Neural cell (in vitro differentiated cells): ENCODE data around the gene IL3. TPM values are rescaled to one million over a fixed set of nuclear protein-coding genes. Genes with fewer than 3 reads are reported as not detected.

Experiments used
- H2AFZ ChIP-seq: fragments of 200-600, 300-800 bp; sonication (generic), shearing (Covaris generic); 2 replicates; pipeline ENCODE4 v1.6.0; 2014; ENCODE audit warnings: low read depth, mild to moderate bottlenecking, antibody characterized with exemption, low read length, moderate library complexity
- H3F3A ChIP-seq: fragments of 200-600 bp; shearing (Covaris generic); 2 replicates; pipeline ENCODE4 v1.6.1; 2016; ENCODE audit warnings: mild to moderate bottlenecking, moderate library complexity, mixed read lengths, antibody characterized with exemption, low read length; ENCODE audit not compliant: insufficient read depth, poor library complexity, severe bottlenecking
- H3K27ac ChIP-seq: fragments of 200-600, 300-800 bp; sonication (generic), shearing (Covaris generic); 2 replicates; pipeline ENCODE4 v1.5.1; 2014; ENCODE audit warnings: mild to moderate bottlenecking, low read length, moderate library complexity
- H3K27me3 ChIP-seq: fragments of 300-800, 200-600 bp; sonication (generic), shearing (Covaris generic); 2 replicates; pipeline ENCODE4 v1.6.0; 2014; ENCODE audit warnings: mild to moderate bottlenecking, low read depth, low read length, moderate library complexity; ENCODE audit not compliant: insufficient read depth
- H3K36me3 ChIP-seq: fragments of 300-800, 200-600 bp; sonication (generic), shearing (Covaris generic); 2 replicates; pipeline ENCODE4 v1.5.1; 2014; ENCODE audit warnings: mild to moderate bottlenecking, antibody characterized with exemption, low read length, moderate library complexity; ENCODE audit not compliant: insufficient read depth
- H3K4me2 ChIP-seq: fragments of 300-800, 200-600 bp; sonication (generic), shearing (Covaris generic); 2 replicates; pipeline ENCODE4 v1.6.0; 2014; ENCODE audit warnings: mild to moderate bottlenecking, low read length
- H3K4me3 ChIP-seq: fragments of 300-800, 200-600 bp; sonication (generic), shearing (Covaris generic); 2 replicates; pipeline ENCODE4 v1.5.1; 2014; ENCODE audit warnings: mild to moderate bottlenecking, low read length, moderate library complexity
- H3K79me2 ChIP-seq: fragments of 200-600 bp; shearing (Covaris generic); replicated peaks from 2 replicates; pipeline ENCODE4 v1.6.0; 2014; ENCODE audit warnings: mild to moderate bottlenecking, low read length, moderate library complexity; ENCODE audit not compliant: insufficient read depth
- H3K9ac ChIP-seq: fragments of 300-800, 200-600 bp; sonication (generic), shearing (Covaris generic); 2 replicates; pipeline ENCODE4 v1.6.1; 2016; ENCODE audit warnings: mild to moderate bottlenecking, low read length, mixed read lengths
- H3K9me2 ChIP-seq: fragments of 200-600 bp; shearing (Covaris generic); 2 replicates; pipeline ENCODE4 v1.6.1; 2016; ENCODE audit warnings: mild to moderate bottlenecking, low read length, mixed read lengths; ENCODE audit not compliant: insufficient read depth
- H3K9me3 ChIP-seq: fragments of 200-600, 300-800 bp; sonication (generic), shearing (Covaris generic); 2 replicates; pipeline ENCODE4 v1.6.1; 2016; ENCODE audit warnings: mild to moderate bottlenecking, mixed run types, low read length, moderate library complexity, mixed read lengths
- H4K20me1 ChIP-seq: fragments of 200-600 bp; shearing (Covaris generic); 2 replicates; pipeline ENCODE4 v1.6.1; 2016; ENCODE audit warnings: mild to moderate bottlenecking, mixed run types; ENCODE audit not compliant: insufficient read depth
- CTCF ChIP-seq: fragments of 450-650 bp; IDR thresholded peaks from 2 replicates; pipeline ENCODE4 v1.5.1; 2014; ENCODE audit warnings: antibody characterized with exemption, mild to moderate bottlenecking, moderate library complexity; ENCODE audit not compliant: poor library complexity, severe bottlenecking
- EP300 ChIP-seq: fragments of 450-650 bp; conservative IDR thresholded peaks from 2 replicates; pipeline ENCODE4 v1.6.1; 2014; ENCODE audit warnings: antibody characterized with exemption, mild to moderate bottlenecking, moderate library complexity; ENCODE audit not compliant: poor library complexity, severe bottlenecking
- EZH2 ChIP-seq: fragments of 200-600, 300-800 bp; shearing (Covaris generic), sonication (generic); IDR thresholded peaks from 2 replicates; pipeline ENCODE4 v1.6.1; 2014; ENCODE audit warnings: antibody characterized with exemption, low read length, borderline replicate concordance, mild to moderate bottlenecking; ENCODE audit not compliant: insufficient read depth, poor library complexity, severe bottlenecking
- MXI1 ChIP-seq: fragments of 450-650 bp; conservative IDR thresholded peaks from 2 replicates; pipeline ENCODE4 v1.6.1; 2014; ENCODE audit warnings: antibody characterized with exemption, mild to moderate bottlenecking; ENCODE audit not compliant: poor library complexity, severe bottlenecking
- POLR2AphosphoS5 ChIP-seq: IDR thresholded peaks from 2 replicates; pipeline ENCODE4 v1.6.1; 2012
- RAD21 ChIP-seq: fragments of 450-650 bp; conservative IDR thresholded peaks from 2 replicates; pipeline ENCODE4 v1.6.1; 2014; ENCODE audit warnings: antibody characterized with exemption, mild to moderate bottlenecking, moderate library complexity
- REST ChIP-seq: IDR thresholded peaks from 2 replicates; pipeline ENCODE4 v1.6.1; 2012; ENCODE audit warnings: borderline replicate concordance
- SMC3 ChIP-seq: fragments of 450-650 bp; conservative IDR thresholded peaks from 2 replicates; pipeline ENCODE4 v1.6.1; 2014; ENCODE audit warnings: antibody characterized with exemption, mild to moderate bottlenecking, moderate library complexity; ENCODE audit not compliant: poor library complexity
- TAF1 ChIP-seq: IDR thresholded peaks from 2 replicates; pipeline ENCODE4 v1.6.1; 2012; ENCODE audit warnings: low read depth
- polyA plus RNA-seq: library from polyadenylated mRNA; depleted of rRNA; stranded (reverse); fragments of >200 nt; gene quantifications from 2 replicates; pipeline ENCODE4 v1.2.3, GENCODE V29; 2014

IL3 gene
- polyA plus RNA-seq, 1 donor from 2014 or later, result not detected

- Histone ChIP-seq H3F3A (no peaks in the 10 kb centered on the region), H3K27me3 (no peaks in the 10 kb centered on the region), H3K9ac (no peak overlapping the region), H4K20me1 (no peaks in the 10 kb centered on the region), H3K27ac (no peak overlapping the region), H3K9me2 (no peaks in the 10 kb centered on the region), H2AFZ (no peak overlapping the region), H3K9me3 (no peaks in the 10 kb centered on the region), H3K4me3 (no peak overlapping the region), H3K36me3 (no peaks in the 10 kb centered on the region), H3K4me2 (no peak overlapping the region), H3K79me2 (no peaks in the 10 kb centered on the region)
- TF ChIP-seq MXI1 (no peak), SMC3 (no peak), EP300 (no peak), EZH2 (no peak), CTCF (no peak)
These were observed 37.0 kb upstream of the IL3 start for GRCh38 chr5:132023258-132024116.

GRCh38 chr5:132024117-132024435 is 36.4 kb upstream of the IL3 start:
- Histone ChIP-seq H3K4me3 (no peak overlapping the region), H3K9ac (no peak overlapping the region), H3K36me3 (no peaks in the 10 kb centered on the region), H4K20me1 (no peaks in the 10 kb centered on the region), H3K9me3 (no peaks in the 10 kb centered on the region), H3K27ac (no peak overlapping the region), H2AFZ (no peak overlapping the region), H3F3A (no peaks in the 10 kb centered on the region), H3K4me2 (no peak overlapping the region), H3K27me3 (no peaks in the 10 kb centered on the region), H3K79me2 (no peaks in the 10 kb centered on the region), H3K9me2 (no peaks in the 10 kb centered on the region)
- TF ChIP-seq RAD21, result no peak
- TF ChIP-seq POLR2AphosphoS5, result no peak
- no peak for TF ChIP-seq EZH2
- TF ChIP-seq TAF1, result no peak
- no peak for TF ChIP-seq EP300
- TF ChIP-seq REST, result no peak
- TF ChIP-seq CTCF, result no peak
- no peak for TF ChIP-seq MXI1
- no peak for TF ChIP-seq SMC3
